T47D (cell line): ENCODE results near the gene DAPK1.

ENCODE experiments used
- DNase-seq, 2 experiments: peaks; one replicate each; pipeline versions ENCODE4 v3.0.0 to v3.0.0-alpha.2; 2011 to 2012; ENCODE audit warnings: low read depth in 1 of 2, low spot score in 1 of 2
- JUND ChIP-seq: IDR thresholded peaks from 2 replicates; pipeline ENCODE4 v1.6.1; 2012; ENCODE audit warnings: low read depth
- in situ Hi-C: cut with HindIII; loops from 2 replicates; pipeline ENCODE4 v1.10.0; 2016; ENCODE audit warnings: low sequenced_read_pairs, low pct_unique_long_range_greater_than_20kb

Gene DAPK1

GRCh38 chr9:87682085-87682484, 184.4 kb downstream of the DAPK1 start:
- TF ChIP-seq JUND: no peak
- no peak for DNase-seq
- in situ Hi-C loops: no loop called here

- in situ Hi-C loops: no loop called here
- no peak for TF ChIP-seq JUND
- DNase-seq: no peak
Observed at GRCh38 chr9:87682618-87683017, 185.0 kb downstream of the DAPK1 start.

- no peak for TF ChIP-seq JUND
- no peak for DNase-seq
- in situ Hi-C loops: no loop called here
Observed at GRCh38 chr9:87683751-87684626, 186.3 kb downstream of the DAPK1 start.

GRCh38 chr9:87684627-87685219, 187.1 kb downstream of the DAPK1 start:
- DNase-seq: peak; percentile 53 to 54
- no peak for TF ChIP-seq JUND
- in situ Hi-C loops: no loop called here

GRCh38 chr9:87685441-87685840, 187.8 kb downstream of the DAPK1 start:
- in situ Hi-C loops: no loop called here
- TF ChIP-seq JUND: no peak
- DNase-seq: no peak

GRCh38 chr9:87685871-87686519, 188.3 kb downstream of the DAPK1 start:
- DNase-seq: no peak
- in situ Hi-C loops: no loop called here
- no peak for TF ChIP-seq JUND

- no peak for DNase-seq
- TF ChIP-seq JUND: no peak
- in situ Hi-C loops: no loop called here
Observed at GRCh38 chr9:87686520-87687090, 188.9 kb downstream of the DAPK1 start.

GRCh38 chr9:87687207-87687606, 189.5 kb downstream of the DAPK1 start:
- DNase-seq: no peak
- no peak for TF ChIP-seq JUND
- in situ Hi-C loops: no loop called here

- no peak for TF ChIP-seq JUND
- no peak for DNase-seq
- in situ Hi-C loops: no loop called here
Observed at GRCh38 chr9:87694236-87694755, 196.6 kb downstream of the DAPK1 start.

GRCh38 chr9:87695523-87695922, 197.9 kb downstream of the DAPK1 start:
- in situ Hi-C loops: no loop called here
- DNase-seq: no peak
- TF ChIP-seq JUND: no peak

- no peak for TF ChIP-seq JUND
- in situ Hi-C loops: no loop called here
- DNase-seq: no peak
Observed at GRCh38 chr9:87696641-87697040, 199.0 kb downstream of the DAPK1 start.

GRCh38 chr9:87698069-87698809, 200.6 kb downstream of the DAPK1 start:
- no peak for DNase-seq
- in situ Hi-C loops: no loop called here
- no peak for TF ChIP-seq JUND
